Activated CD4-positive, alpha-beta memory T cell treated with anti-CD3 and anti-CD28 coated beads, Interleukin-2, amount 10 ng/mL, durations not matched to agents 7 days and 5 days (primary cell): ENCODE data around the gene IL17RB. TPM values are rescaled to one million over a fixed set of nuclear protein-coding genes. Genes with fewer than 3 reads are reported as not detected.

Experiments
- CTCF ChIA-PET: fragments of 350-600 bp; sonication (Branson Sonifier 250); formaldehyde crosslinking; loops from one replicate; lab custom pipeline; 2021; ENCODE audit warnings: antibody characterized with exemption, inconsistent platforms; lab: Charles Lee
- POLR2A ChIA-PET: fragments of 350-600 bp; sonication (Branson Sonifier 250); formaldehyde crosslinking; loops from one replicate; lab custom pipeline; 2021; ENCODE audit warnings: antibody characterized with exemption; lab: Charles Lee
- DNase-seq: peaks from one replicate; pipeline ENCODE4 v3.0.0-alpha.2; 2020
- H3K27ac Mint-ChIP-seq: one replicate; pipeline ENCODE4 v1.8.0; 2021; ENCODE audit warnings: mild to moderate bottlenecking, mixed read lengths
- H3K27me3 Mint-ChIP-seq: one replicate; pipeline ENCODE4 v1.8.0; 2021; ENCODE audit warnings: mixed read lengths
- H3K36me3 Mint-ChIP-seq: one replicate; pipeline ENCODE4 v1.8.0; 2021; ENCODE audit warnings: low read depth, mixed read lengths
- H3K4me1 Mint-ChIP-seq: one replicate; pipeline ENCODE4 v1.8.0; 2021; ENCODE audit warnings: mixed read lengths
- H3K4me3 Mint-ChIP-seq: one replicate; pipeline ENCODE4 v1.8.0; 2021; ENCODE audit warnings: mild to moderate bottlenecking, mixed read lengths
- H3K9me3 Mint-ChIP-seq: one replicate; pipeline ENCODE4 v1.8.0; 2021; ENCODE audit warnings: mixed read lengths
- total RNA-seq, 2 experiments: library from RNA; stranded (reverse); gene quantifications; one replicate each; pipeline ENCODE4 v1.2.3, GENCODE V29; 2021

Gene IL17RB
- total RNA-seq, 2 experiments from 2014 or later = 60.7 to 62.4 TPM

GRCh38 chr3:53806182-53807116 is 39.9 kb upstream of the IL17RB start:
- Mint-ChIP-seq H3K4me1 (no peaks in the 10 kb centered on the region), H3K27ac (no peak overlapping the region), H3K36me3 (no peaks in the 10 kb centered on the region), H3K9me3 (no peaks in the 10 kb centered on the region), H3K4me3 (no peak overlapping the region), H3K27me3 (peaks cover 10% of the 10 kb centered on the region)
- DNase-seq = no peak
- CTCF ChIA-PET = no interaction called here
- POLR2A ChIA-PET = no interaction called here

GRCh38 chr3:53807117-53807810 is 39.1 kb upstream of the IL17RB start:
- no peaks in the 10 kb centered on the region for H3K9me3 Mint-ChIP-seq
- ChIA-PET POLR2A (no interaction called here), CTCF (no interaction called here)
- H3K4me1 Mint-ChIP-seq = no peaks in the 10 kb centered on the region
- H3K27me3 Mint-ChIP-seq = peaks cover 10% of the 10 kb centered on the region
- H3K27ac Mint-ChIP-seq = no peak overlapping the region
- DNase-seq = no peak
- no peak overlapping the region for H3K4me3 Mint-ChIP-seq
- no peaks in the 10 kb centered on the region for H3K36me3 Mint-ChIP-seq

GRCh38 chr3:53808496-53808895 is 37.9 kb upstream of the IL17RB start:
- Mint-ChIP-seq H3K9me3 (no peaks in the 10 kb centered on the region), H3K36me3 (no peaks in the 10 kb centered on the region), H3K4me1 (no peaks in the 10 kb centered on the region), H3K27me3 (peaks cover 10% of the 10 kb centered on the region), H3K27ac (no peak overlapping the region), H3K4me3 (no peak overlapping the region)
- ChIA-PET CTCF (no interaction called here), POLR2A (no interaction called here)
- DNase-seq = peak; percentile 12

GRCh38 chr3:53809267-53809666 is 37.1 kb upstream of the IL17RB start:
- no peaks in the 10 kb centered on the region for H3K36me3 Mint-ChIP-seq
- H3K27me3 Mint-ChIP-seq = peaks cover 10% of the 10 kb centered on the region
- no peak for DNase-seq
- ChIA-PET POLR2A (no interaction called here), CTCF (interaction anchor here (2.1 kb wide), 1 partner anchor 99 kb away, joined by 7 read pairs; no protein-coding TSS in a partner anchor)
- H3K4me3 Mint-ChIP-seq = no peak overlapping the region
- no peaks in the 10 kb centered on the region for H3K9me3 Mint-ChIP-seq
- no peak overlapping the region for H3K27ac Mint-ChIP-seq
- no peaks in the 10 kb centered on the region for H3K4me1 Mint-ChIP-seq

- no peak for DNase-seq
- no peaks in the 10 kb centered on the region for H3K4me1 Mint-ChIP-seq
- H3K9me3 Mint-ChIP-seq = no peaks in the 10 kb centered on the region
- no peak overlapping the region for H3K4me3 Mint-ChIP-seq
- POLR2A ChIA-PET = no interaction called here
- no peaks in the 10 kb centered on the region for H3K36me3 Mint-ChIP-seq
- CTCF ChIA-PET = interaction anchor here (0.7 to 2.1 kb wide), 2 partner anchors 14 to 100 kb away, joined by 3 to 7 read pairs; no protein-coding TSS in a partner anchor
- H3K27me3 Mint-ChIP-seq = peaks cover 6% of the 10 kb centered on the region
- H3K27ac Mint-ChIP-seq = no peak overlapping the region
Observed at GRCh38 chr3:53809764-53810400, 36.5 kb upstream of the IL17RB start.

- CTCF ChIA-PET = interaction anchor here (0.7 to 2.1 kb wide), 2 partner anchors 101 to 157 kb away, joined by 4 to 7 read pairs; no protein-coding TSS in a partner anchor
- DNase-seq = no peak
- H3K9me3 Mint-ChIP-seq = no peaks in the 10 kb centered on the region
- no peaks in the 10 kb centered on the region for H3K36me3 Mint-ChIP-seq
- H3K27me3 Mint-ChIP-seq = peaks cover 4% of the 10 kb centered on the region
- H3K4me1 Mint-ChIP-seq = no peaks in the 10 kb centered on the region
- H3K27ac Mint-ChIP-seq = no peak overlapping the region
- POLR2A ChIA-PET = no interaction called here
- H3K4me3 Mint-ChIP-seq = no peak overlapping the region
Observed at GRCh38 chr3:53811143-53811927, 35.0 kb upstream of the IL17RB start.

- no peak overlapping the region for H3K4me3 Mint-ChIP-seq
- H3K4me1 Mint-ChIP-seq = no peaks in the 10 kb centered on the region
- no peaks in the 10 kb centered on the region for H3K36me3 Mint-ChIP-seq
- H3K27me3 Mint-ChIP-seq = no peaks in the 10 kb centered on the region
- no peaks in the 10 kb centered on the region for H3K9me3 Mint-ChIP-seq
- H3K27ac Mint-ChIP-seq = no peak overlapping the region
- DNase-seq = no peak
- ChIA-PET POLR2A (no interaction called here), CTCF (no interaction called here)
Observed at GRCh38 chr3:53812434-53812833, 33.9 kb upstream of the IL17RB start.

- POLR2A ChIA-PET = no interaction called here
- CTCF ChIA-PET = interaction anchor here (0.7 kb wide), 1 partner anchor 25 kb away, joined by 5 read pairs; no protein-coding TSS in a partner anchor
- H3K9me3 Mint-ChIP-seq = no peaks in the 10 kb centered on the region
Observed at GRCh38 chr3:53813229-53813628, 33.1 kb upstream of the IL17RB start.

GRCh38 chr3:53813876-53814275 is 32.5 kb upstream of the IL17RB start:
- Mint-ChIP-seq H3K9me3 (no peaks in the 10 kb centered on the region), H3K27me3 (no peaks in the 10 kb centered on the region), H3K36me3 (no peaks in the 10 kb centered on the region), H3K27ac (no peak overlapping the region), H3K4me1 (peaks cover 6% of the 10 kb centered on the region), H3K4me3 (no peak overlapping the region)
- DNase-seq = no peak
- ChIA-PET CTCF (no interaction called here), POLR2A (no interaction called here)

More at GRCh38 chr3:53813229-53813628, 33.1 kb upstream of the IL17RB start:
- DNase-seq = no peak
- no peak overlapping the region for H3K27ac Mint-ChIP-seq
- no peaks in the 10 kb centered on the region for H3K27me3 Mint-ChIP-seq
- H3K36me3 Mint-ChIP-seq = no peaks in the 10 kb centered on the region
- peaks cover 6% of the 10 kb centered on the region for H3K4me1 Mint-ChIP-seq
- H3K4me3 Mint-ChIP-seq = no peak overlapping the region

- CTCF ChIA-PET = no interaction called here
- POLR2A ChIA-PET = no interaction called here
- no peak for DNase-seq
Observed at GRCh38 chr3:53815067-53815466, 31.3 kb upstream of the IL17RB start.

GRCh38 chr3:53815651-53816050 is 30.7 kb upstream of the IL17RB start:
- ChIA-PET CTCF (no interaction called here), POLR2A (no interaction called here)
- DNase-seq = no peak
- no peak overlapping the region for H3K4me3 Mint-ChIP-seq
- no peaks in the 10 kb centered on the region for H3K36me3 Mint-ChIP-seq
- no peaks in the 10 kb centered on the region for H3K27me3 Mint-ChIP-seq
- H3K4me1 Mint-ChIP-seq = peaks cover 6% of the 10 kb centered on the region
- no peak overlapping the region for H3K27ac Mint-ChIP-seq
- no peaks in the 10 kb centered on the region for H3K9me3 Mint-ChIP-seq

More at GRCh38 chr3:53815067-53815466, 31.3 kb upstream of the IL17RB start:
- Mint-ChIP-seq H3K27ac (no peak overlapping the region), H3K27me3 (no peaks in the 10 kb centered on the region), H3K36me3 (no peaks in the 10 kb centered on the region), H3K4me1 (peaks cover 6% of the 10 kb centered on the region), H3K9me3 (no peaks in the 10 kb centered on the region), H3K4me3 (no peak overlapping the region)

GRCh38 chr3:53816425-53816824 is 29.9 kb upstream of the IL17RB start:
- DNase-seq = no peak
- no peaks in the 10 kb centered on the region for H3K36me3 Mint-ChIP-seq
- H3K4me3 Mint-ChIP-seq = no peak overlapping the region
- ChIA-PET POLR2A (no interaction called here), CTCF (interaction anchor here (0.7 to 2.2 kb wide), 4 partner anchors 106 to 543 kb away, joined by 4 to 6 read pairs (median 5); no protein-coding TSS in a partner anchor)
- no peak overlapping the region for H3K27ac Mint-ChIP-seq
- no peaks in the 10 kb centered on the region for H3K27me3 Mint-ChIP-seq
- H3K9me3 Mint-ChIP-seq = no peaks in the 10 kb centered on the region
- peaks cover 6% of the 10 kb centered on the region for H3K4me1 Mint-ChIP-seq
